ENCODE data around the gene CCL4.

Gene CCL4

GRCh38 chr17:36127911-36128310 is 24.3 kb downstream of the CCL4 start:
- no peak for DNase-seq (ENCODE audit: extremely low spot score)
- POLR2A ChIA-PET = interaction anchor here (0.5 kb wide), 1 partner anchor 42 kb away, joined by 4 read pairs; no protein-coding TSS in a partner anchor
- CTCF ChIA-PET = interaction anchor here (0.8 to 2.4 kb wide), 5 partner anchors 19 to 159 kb away, joined by 3 to 9 read pairs (median 5); no protein-coding TSS in a partner anchor
- TF ChIP-seq, protein P1, sequence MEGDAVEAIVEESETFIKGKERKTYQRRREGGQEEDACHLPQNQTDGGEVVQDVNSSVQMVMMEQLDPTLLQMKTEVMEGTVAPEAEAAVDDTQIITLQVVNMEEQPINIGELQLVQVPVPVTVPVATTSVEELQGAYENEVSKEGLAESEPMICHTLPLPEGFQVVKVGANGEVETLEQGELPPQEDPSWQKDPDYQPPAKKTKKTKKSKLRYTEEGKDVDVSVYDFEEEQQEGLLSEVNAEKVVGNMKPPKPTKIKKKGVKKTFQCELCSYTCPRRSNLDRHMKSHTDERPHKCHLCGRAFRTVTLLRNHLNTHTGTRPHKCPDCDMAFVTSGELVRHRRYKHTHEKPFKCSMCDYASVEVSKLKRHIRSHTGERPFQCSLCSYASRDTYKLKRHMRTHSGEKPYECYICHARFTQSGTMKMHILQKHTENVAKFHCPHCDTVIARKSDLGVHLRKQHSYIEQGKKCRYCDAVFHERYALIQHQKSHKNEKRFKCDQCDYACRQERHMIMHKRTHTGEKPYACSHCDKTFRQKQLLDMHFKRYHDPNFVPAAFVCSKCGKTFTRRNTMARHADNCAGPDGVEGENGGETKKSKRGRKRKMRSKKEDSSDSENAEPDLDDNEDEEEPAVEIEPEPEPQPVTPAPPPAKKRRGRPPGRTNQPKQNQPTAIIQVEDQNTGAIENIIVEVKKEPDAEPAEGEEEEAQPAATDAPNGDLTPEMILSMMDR (IDR thresholded peaks at IDR 0.05; ENCODE audit: control extremely low read depth, extremely low read depth, low read depth, missing control alignments) = no peak

DNA sequence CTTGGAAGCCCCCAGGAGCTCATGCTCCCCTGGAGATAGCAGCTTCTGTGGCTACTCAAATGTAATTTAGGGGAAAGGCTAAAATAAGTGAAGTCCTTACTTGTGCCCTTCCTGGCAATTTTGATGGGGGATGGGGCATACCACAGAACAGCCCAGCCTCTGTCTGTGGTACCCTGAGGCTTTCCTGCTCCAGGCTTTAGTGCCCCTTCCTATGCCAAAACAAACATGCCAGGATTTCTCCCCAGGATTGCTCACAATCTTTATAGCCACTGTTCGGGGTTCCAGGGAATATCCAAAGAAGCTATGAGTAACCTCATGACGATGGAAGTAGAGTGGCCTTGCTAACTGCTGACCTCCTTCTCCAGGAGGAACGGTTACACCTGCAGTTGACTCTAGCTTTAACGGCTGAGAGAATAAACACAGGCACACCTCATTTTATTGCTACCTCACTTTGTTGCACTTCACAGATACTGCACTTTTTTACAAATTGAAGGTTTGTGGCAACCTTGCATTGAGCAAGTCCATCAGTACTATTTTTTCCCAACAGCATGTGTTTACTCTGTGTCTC is 24.9 kb downstream of the CCL4 start:
- CTCF ChIA-PET = interaction anchor here (0.8 to 2.4 kb wide), 6 partner anchors 18 to 159 kb away, joined by 3 to 9 read pairs (median 4); no protein-coding TSS in a partner anchor
- DNase-seq (ENCODE audit: extremely low spot score) = no peak
- POLR2A ChIA-PET = interaction anchor here (0.5 kb wide), 1 partner anchor 42 kb away, joined by 4 read pairs; no protein-coding TSS in a partner anchor
- TF ChIP-seq, protein P1 (IDR thresholded peaks at IDR 0.05; ENCODE audit: control extremely low read depth, extremely low read depth, low read depth, missing control alignments) = no peak

GRCh38 chr17:36129616-36130015 is 26.0 kb downstream of the CCL4 start:
- CTCF ChIA-PET = interaction anchor here (1.3 to 2.1 kb wide), 3 partner anchors 11 to 20 kb away, joined by 4 to 9 read pairs (median 5); no protein-coding TSS in a partner anchor
- TF ChIP-seq, protein P1 (IDR thresholded peaks at IDR 0.05; ENCODE audit: control extremely low read depth, extremely low read depth, low read depth, missing control alignments) = no peak
- DNase-seq (ENCODE audit: extremely low spot score) = no peak
- POLR2A ChIA-PET = no interaction called here

GRCh38 chr17:36130346-36130745 is 26.7 kb downstream of the CCL4 start:
- CTCF ChIA-PET = interaction anchor here (1.4 kb wide), 1 partner anchor 11 kb away, joined by 5 read pairs; no protein-coding TSS in a partner anchor
- TF ChIP-seq, protein P1 (IDR thresholded peaks at IDR 0.05; ENCODE audit: control extremely low read depth, extremely low read depth, low read depth, missing control alignments) = no peak
- no peak for DNase-seq (ENCODE audit: extremely low spot score)
- POLR2A ChIA-PET = no interaction called here

GRCh38 chr17:36131421-36131820 is 27.8 kb downstream of the CCL4 start:
- TF ChIP-seq, protein P1 (IDR thresholded peaks at IDR 0.05; ENCODE audit: control extremely low read depth, extremely low read depth, low read depth, missing control alignments) = no peak
- ChIA-PET POLR2A (interaction anchor here (1.2 kb wide), 1 partner anchor 41 kb away, joined by 3 read pairs; the partner anchor contains the start of gene CCL3), CTCF (interaction anchor here (1.1 to 6.9 kb wide), 3 partner anchors 16 to 128 kb away, joined by 3 to 67 read pairs (median 20); no protein-coding TSS in a partner anchor)
- DNase-seq (ENCODE audit: extremely low spot score) = no peak

DNA sequence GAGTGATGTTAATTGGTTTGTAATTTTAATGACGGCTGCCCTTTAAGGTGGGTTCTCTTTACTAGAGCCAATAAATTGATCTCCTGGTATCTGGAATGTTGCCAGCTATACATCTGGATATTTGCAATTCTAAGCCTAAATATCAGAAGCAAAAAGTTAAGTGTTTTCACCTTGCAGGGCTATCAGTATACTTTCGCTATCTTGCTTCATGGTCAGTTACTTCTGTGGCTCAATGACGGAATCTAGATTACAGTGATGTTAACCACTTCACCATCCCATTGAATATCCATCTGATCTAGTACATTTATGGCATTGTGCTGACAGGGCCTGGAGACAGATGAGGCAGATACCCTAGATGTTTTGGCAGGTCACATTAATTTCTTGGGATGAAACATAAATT is 28.3 kb downstream of the CCL4 start:
- no peak for DNase-seq (ENCODE audit: extremely low spot score)
- ChIA-PET POLR2A (interaction anchor here (1.2 kb wide), 1 partner anchor 42 kb away, joined by 3 read pairs; the partner anchor contains the start of gene CCL3), CTCF (interaction anchor here (0.9 to 6.9 kb wide), 8 partner anchors 9 to 163 kb away, joined by 3 to 67 read pairs (median 5); no protein-coding TSS in a partner anchor)
- TF ChIP-seq, protein P1 (IDR thresholded peaks at IDR 0.05; ENCODE audit: control extremely low read depth, extremely low read depth, low read depth, missing control alignments) = no peak

Measured in GM10248 (cell line).